Measurements from ENCODE around the gene CPNE4. TPM values are rescaled to one million over a fixed set of nuclear protein-coding genes. Genes with fewer than 3 reads are reported as not detected.

Gene CPNE4
- total RNA-seq, 1 experiment from 2014 or later: 5.7 TPM

GRCh38 chr3:131811481-131811880 lies 223.3 kb downstream of the CPNE4 start:
- Histone ChIP-seq H3K36me3 (ENCODE audit: insufficient read depth, low read length, poor library complexity, severe bottlenecking) (no peaks in the 10 kb centered on the region), H3K4me1 (ENCODE audit: insufficient read depth, low read length, poor library complexity, severe bottlenecking) (peaks cover 11% of the 10 kb centered on the region), H3K27me3 (replicated peaks; ENCODE audit: insufficient read depth, low read depth, low read length, poor library complexity) (no peaks in the 10 kb centered on the region), H3K9me3 (ENCODE audit: low read depth, low read length, poor library complexity, severe bottlenecking) (no peaks in the 10 kb centered on the region), H3K4me3 (ENCODE audit: low read depth, low read length, poor library complexity, severe bottlenecking) (no peak overlapping the region), H3K27ac (ENCODE audit: low read depth, low read length, poor library complexity, severe bottlenecking) (no peak overlapping the region)
- POLR2A ChIA-PET (ENCODE audit: low non-redundant PET): no interaction called here
- TF ChIP-seq CTCF (conservative IDR thresholded peaks at IDR 0.05; ENCODE audit: low read depth, low read length): no peak
- no peak for TF ChIP-seq EZH2 (IDR thresholded peaks at IDR 0.05; ENCODE audit: borderline replicate concordance, low read depth, low read length, poor library complexity, severe bottlenecking)
- peak; percentile 92 for DNase-seq (ENCODE audit: low spot score)
- no TSS peak for BruUV-seq (replicated peaks)
- intact Hi-C loops (cut with micrococcal nuclease; ENCODE audit: unreplicated experiment): loop anchor here (5.0 kb wide), 1 partner anchor 36 kb away; no protein-coding TSS in a partner anchor
- CTCF ChIA-PET: no interaction called here

- H3K27me3 ChIP-seq (replicated peaks; ENCODE audit: insufficient read depth, low read depth, low read length, poor library complexity): no peaks in the 10 kb centered on the region
- peaks cover 11% of the 10 kb centered on the region for H3K4me1 ChIP-seq (ENCODE audit: insufficient read depth, low read length, poor library complexity, severe bottlenecking)
- no peak overlapping the region for H3K4me3 ChIP-seq (ENCODE audit: low read depth, low read length, poor library complexity, severe bottlenecking)
- H3K36me3 ChIP-seq (ENCODE audit: insufficient read depth, low read length, poor library complexity, severe bottlenecking): no peaks in the 10 kb centered on the region
- BruUV-seq (replicated peaks): no TSS peak
- no peak for TF ChIP-seq CTCF (conservative IDR thresholded peaks at IDR 0.05; ENCODE audit: low read depth, low read length)
- TF ChIP-seq EZH2 (IDR thresholded peaks at IDR 0.05; ENCODE audit: borderline replicate concordance, low read depth, low read length, poor library complexity, severe bottlenecking): no peak
- no peak for DNase-seq (ENCODE audit: low spot score)
- CTCF ChIA-PET: no interaction called here
- no peak overlapping the region for H3K27ac ChIP-seq (ENCODE audit: low read depth, low read length, poor library complexity, severe bottlenecking)
- intact Hi-C loops (cut with micrococcal nuclease; ENCODE audit: unreplicated experiment): no loop called here
- H3K9me3 ChIP-seq (ENCODE audit: low read depth, low read length, poor library complexity, severe bottlenecking): no peaks in the 10 kb centered on the region
- POLR2A ChIA-PET (ENCODE audit: low non-redundant PET): no interaction called here
Measured at GRCh38 chr3:131807822-131808221, 227.0 kb downstream of the CPNE4 start.

- ChIA-PET POLR2A (ENCODE audit: low non-redundant PET) (no interaction called here), CTCF (no interaction called here)
- H3K9me3 ChIP-seq (ENCODE audit: low read depth, low read length, poor library complexity, severe bottlenecking): no peaks in the 10 kb centered on the region
- H3K27me3 ChIP-seq (replicated peaks; ENCODE audit: insufficient read depth, low read depth, low read length, poor library complexity): no peaks in the 10 kb centered on the region
- H3K4me1 ChIP-seq (ENCODE audit: insufficient read depth, low read length, poor library complexity, severe bottlenecking): peaks cover 2% of the 10 kb centered on the region
- intact Hi-C loops (cut with micrococcal nuclease; ENCODE audit: unreplicated experiment): no loop called here
- TF ChIP-seq CTCF (conservative IDR thresholded peaks at IDR 0.05; ENCODE audit: low read depth, low read length) (no peak), EZH2 (IDR thresholded peaks at IDR 0.05; ENCODE audit: borderline replicate concordance, low read depth, low read length, poor library complexity, severe bottlenecking) (no peak)
- H3K36me3 ChIP-seq (ENCODE audit: insufficient read depth, low read length, poor library complexity, severe bottlenecking): no peaks in the 10 kb centered on the region
- DNase-seq (ENCODE audit: low spot score): no peak
- no peak overlapping the region for H3K4me3 ChIP-seq (ENCODE audit: low read depth, low read length, poor library complexity, severe bottlenecking)
- no peak overlapping the region for H3K27ac ChIP-seq (ENCODE audit: low read depth, low read length, poor library complexity, severe bottlenecking)
- no TSS peak for BruUV-seq (replicated peaks)
Measured at GRCh38 chr3:131806736-131807135, 228.1 kb downstream of the CPNE4 start.

Measured in A673 (cell line).